Sigmoid colon (tissue), 4 donors: ENCODE data around the gene COQ8A.

ENCODE experiments used
- CTCF ChIP-seq, 4 experiments: fragments of 450-650 bp in 3 of 4; fragments of 200-600 bp in 1 of 4; IDR thresholded peaks; one replicate each; pipeline ENCODE4 v1.5.1; 2016 to 2019; ENCODE audit warnings: antibody characterized with exemption in 4 of 4, mild to moderate bottlenecking in 3 of 4, moderate library complexity in 2 of 4
- POLR2AphosphoS5 ChIP-seq, 4 donors: sonication (generic); formaldehyde crosslinking; IDR thresholded peaks; one replicate each; pipeline ENCODE4 v1.6.1; 2017; ENCODE audit warnings: antibody characterized with exemption in 4 of 4

GRCh38 chr1:226987623-226988333 is 47.7 kb downstream of the COQ8A start:
- TF ChIP-seq POLR2AphosphoS5 (IDR thresholded peaks at IDR 0.05): no peak
- TF ChIP-seq CTCF (IDR thresholded peaks at IDR 0.05): no peak
